HG03521 (cell line): ENCODE measurements around the gene NR1H4.
"Not testable (repeated sequence)": the region's sequence is repeated elsewhere in the genome, so short reads cannot be mapped to it uniquely, and the experiment has no call there.

Experiments
- ATAC-seq: cut with Tn5 transposase; IDR thresholded peaks from one replicate; pipeline ENCODE4 v1.9.1; 2021; ENCODE audit warnings: mild to moderate bottlenecking, moderate library complexity; ENCODE audit not compliant: unreplicated experiment

Gene NR1H4

GRCh38 chr12:100473716-100474150, at the start of gene NR1H4:
NR1H4 (plus strand) TSS chr12:100473866; CDS start chr12:100493324, 19,458 bp downstream.
- no peak for ATAC-seq

- ATAC-seq, result no peak
These were observed 47.5 kb upstream of the NR1H4 start for GRCh38 chr12:100426145-100426544.

- no peak for ATAC-seq
These were observed 46.6 kb upstream of the NR1H4 start for GRCh38 chr12:100427078-100427477.

GRCh38 chr12:100430251-100430650, 43.4 kb upstream of the NR1H4 start:
- not testable (repeated sequence) for ATAC-seq

GRCh38 chr12:100433701-100434100, 40.0 kb upstream of the NR1H4 start:
- no peak for ATAC-seq

- ATAC-seq, result no peak
These were observed 39.5 kb upstream of the NR1H4 start for GRCh38 chr12:100434177-100434576.

GRCh38 chr12:100435957-100436356, 37.7 kb upstream of the NR1H4 start:
- no peak for ATAC-seq

GRCh38 chr12:100437038-100437841, 36.4 kb upstream of the NR1H4 start:
- no peak for ATAC-seq

- ATAC-seq, result no peak
These were observed 33.9 kb upstream of the NR1H4 start for GRCh38 chr12:100439797-100440196.

- no peak for ATAC-seq
These were observed 31.3 kb upstream of the NR1H4 start for GRCh38 chr12:100442403-100442802.

GRCh38 chr12:100443434-100443833, 30.2 kb upstream of the NR1H4 start:
- ATAC-seq, result no peak

- ATAC-seq, result no peak
These were observed 28.6 kb upstream of the NR1H4 start for GRCh38 chr12:100445081-100445481.

GRCh38 chr12:100447381-100447780, 26.3 kb upstream of the NR1H4 start:
- no peak for ATAC-seq

- no peak for ATAC-seq
These were observed 25.0 kb upstream of the NR1H4 start for GRCh38 chr12:100448656-100449055.

- ATAC-seq, result no peak
These were observed 22.9 kb upstream of the NR1H4 start for GRCh38 chr12:100450735-100451134.

GRCh38 chr12:100453951-100454350, 19.7 kb upstream of the NR1H4 start:
- no peak for ATAC-seq

- no peak for ATAC-seq
These were observed 17.8 kb upstream of the NR1H4 start for GRCh38 chr12:100455896-100456295.

GRCh38 chr12:100458191-100458590, 15.5 kb upstream of the NR1H4 start:
- no peak for ATAC-seq

- no peak for ATAC-seq
These were observed 13.0 kb upstream of the NR1H4 start for GRCh38 chr12:100460702-100461101.

- ATAC-seq, result no peak
These were observed 12.2 kb upstream of the NR1H4 start for GRCh38 chr12:100461330-100461973.

GRCh38 chr12:100463661-100464060, 10.0 kb upstream of the NR1H4 start:
- no peak for ATAC-seq

- no peak for ATAC-seq
These were observed 9.1 kb upstream of the NR1H4 start for GRCh38 chr12:100464529-100464928.
